Spleen (tissue), 7 donors: ENCODE measurements around the gene RHOF.

ENCODE experiments used
- CTCF ChIP-seq, 11 experiments: fragments of 200-600 bp in 7 of 11; fragments of 450-650 bp in 4 of 11; sonication (generic) in 4 of 11; IDR thresholded peaks in 8 of 11; conservative IDR thresholded peaks in 3 of 11; 1 replicate in 7 of 11; 2 replicates in 4 of 11; pipeline versions ENCODE4 v1.4.0 to v1.8.0; 2016 to 2021; ENCODE audit warnings: antibody characterized with exemption in 11 of 11, inconsistent platforms in 4 of 11, mild to moderate bottlenecking in 1 of 11
- POLR2A ChIP-seq, 3 donors: fragments of 450-650 bp; IDR thresholded peaks; one replicate each; pipeline ENCODE4 v1.5.1; 2017; ENCODE audit warnings: antibody characterized with exemption in 3 of 3, mild to moderate bottlenecking in 1 of 3
- POLR2AphosphoS5 ChIP-seq, 3 donors: sonication (generic); formaldehyde crosslinking; IDR thresholded peaks; one replicate each; pipeline ENCODE4 v1.5.1; 2017; ENCODE audit warnings: antibody characterized with exemption in 3 of 3
- donor health status: DM: no; HTN: no; CAD: no; lungs with moderate emphysema.
- donor health status: DM: no; HTN: no; CAD: no.
- donor health status: DM: no; HTN: no; CAD: no.

- TF ChIP-seq CTCF (IDR thresholded peaks at IDR 0.05 in 8 of 11, conservative IDR thresholded peaks at IDR 0.05 in 3 of 11): no peak
- no peak for TF ChIP-seq POLR2A (IDR thresholded peaks at IDR 0.05)
- peak in 2 of 3 donors; percentile 25 to 37 for TF ChIP-seq POLR2AphosphoS5 (IDR thresholded peaks at IDR 0.05)
These were observed 7.1 kb downstream of the RHOF start for GRCh38 chr12:121786440-121786825.
